ENCODE measurements around the gene TLE3. TPM values are rescaled to one million over a fixed set of nuclear protein-coding genes. Genes with fewer than 3 reads are reported as not detected.

The TLE3 gene
- total and polyA plus RNA-seq, 2 donors, result 21.5 to 25.7 TPM

- no peak overlapping the region for H3K27ac ChIP-seq (ENCODE audit: low read depth)
- no peak overlapping the region for H3K4me3 ChIP-seq (ENCODE audit: low read depth, low read length)
- DNase-seq (ENCODE audit: extremely low spot score), result no peak
- no peaks in the 10 kb centered on the region for H3K4me1 ChIP-seq (ENCODE audit: insufficient read depth)
- H3K36me3 ChIP-seq (ENCODE audit: insufficient read depth), result peaks cover 4% of the 10 kb centered on the region
Observed at GRCh38 chr15:70045045-70045444, 52.7 kb downstream of the TLE3 start.

- 88% methylated on average over 3 of the region's 3 CpGs for WGBS
- DNase-seq (ENCODE audit: extremely low spot score), result no peak
- Histone ChIP-seq H3K4me1 (ENCODE audit: insufficient read depth) (no peaks in the 10 kb centered on the region), H3K36me3 (ENCODE audit: insufficient read depth) (peaks cover 2% of the 10 kb centered on the region), H3K27ac (ENCODE audit: low read depth) (no peak overlapping the region), H3K4me3 (ENCODE audit: low read depth, low read length) (no peak overlapping the region)
Observed at GRCh38 chr15:70044168-70044567, 53.5 kb downstream of the TLE3 start.

GRCh38 chr15:70043590-70043989 is 54.1 kb downstream of the TLE3 start:
- Histone ChIP-seq H3K4me1 (ENCODE audit: insufficient read depth) (no peaks in the 10 kb centered on the region), H3K27ac (ENCODE audit: low read depth) (no peak overlapping the region), H3K36me3 (ENCODE audit: insufficient read depth) (peaks cover 2% of the 10 kb centered on the region), H3K4me3 (ENCODE audit: low read depth, low read length) (no peak overlapping the region)
- DNase-seq (ENCODE audit: extremely low spot score), result no peak
- WGBS, result 84% methylated on average over 1 of the region's 1 CpG

- Histone ChIP-seq H3K4me1 (ENCODE audit: insufficient read depth) (no peaks in the 10 kb centered on the region), H3K4me3 (ENCODE audit: low read depth, low read length) (no peak overlapping the region), H3K36me3 (ENCODE audit: insufficient read depth) (peaks cover 2% of the 10 kb centered on the region), H3K27ac (ENCODE audit: low read depth) (no peak overlapping the region)
- WGBS, result 93% methylated on average over 5 of the region's 5 CpGs
- DNase-seq (ENCODE audit: extremely low spot score), result no peak
Observed at GRCh38 chr15:70042553-70043214, 55.0 kb downstream of the TLE3 start.

- no peaks in the 10 kb centered on the region for H3K36me3 ChIP-seq (ENCODE audit: insufficient read depth)
Observed at GRCh38 chr15:70039917-70040316, 57.8 kb downstream of the TLE3 start.

GRCh38 chr15:70038730-70039392 is 58.9 kb downstream of the TLE3 start:
- 49% methylated on average over 4 of the region's 4 CpGs for WGBS
- no peaks in the 10 kb centered on the region for H3K36me3 ChIP-seq (ENCODE audit: insufficient read depth)
- no peak overlapping the region for H3K27ac ChIP-seq (ENCODE audit: low read depth)

More at GRCh38 chr15:70039917-70040316, 57.8 kb downstream of the TLE3 start:
- no peaks in the 10 kb centered on the region for H3K4me1 ChIP-seq (ENCODE audit: insufficient read depth)
- H3K27ac ChIP-seq (ENCODE audit: low read depth), result no peak overlapping the region
- H3K4me3 ChIP-seq (ENCODE audit: low read depth, low read length), result no peak overlapping the region
- WGBS, result 90% methylated on average over 3 of the region's 3 CpGs
- DNase-seq (ENCODE audit: extremely low spot score), result no peak

GRCh38 chr15:70037292-70037640 is 60.5 kb downstream of the TLE3 start:
- no peak for DNase-seq (ENCODE audit: extremely low spot score)
- no peak overlapping the region for H3K4me3 ChIP-seq (ENCODE audit: low read depth, low read length)
- H3K36me3 ChIP-seq (ENCODE audit: insufficient read depth), result no peaks in the 10 kb centered on the region
- WGBS, result 92% methylated on average over 2 of the region's 2 CpGs
- no peaks in the 10 kb centered on the region for H3K4me1 ChIP-seq (ENCODE audit: insufficient read depth)
- no peak overlapping the region for H3K27ac ChIP-seq (ENCODE audit: low read depth)

More at GRCh38 chr15:70038730-70039392, 58.9 kb downstream of the TLE3 start:
- DNase-seq (ENCODE audit: extremely low spot score), result no peak
- H3K4me1 ChIP-seq (ENCODE audit: insufficient read depth), result no peaks in the 10 kb centered on the region
- no peak overlapping the region for H3K4me3 ChIP-seq (ENCODE audit: low read depth, low read length)

GRCh38 chr15:70036585-70037291 is 61.0 kb downstream of the TLE3 start:
- H3K4me1 ChIP-seq (ENCODE audit: insufficient read depth), result no peaks in the 10 kb centered on the region
- no peaks in the 10 kb centered on the region for H3K36me3 ChIP-seq (ENCODE audit: insufficient read depth)
- no peak overlapping the region for H3K27ac ChIP-seq (ENCODE audit: low read depth)
- DNase-seq (ENCODE audit: extremely low spot score), result no peak
- 83% methylated on average over 5 of the region's 5 CpGs for WGBS
- H3K4me3 ChIP-seq (ENCODE audit: low read depth, low read length), result no peak overlapping the region

- 91% methylated on average over 6 of the region's 6 CpGs for WGBS
- H3K36me3 ChIP-seq (ENCODE audit: insufficient read depth), result no peaks in the 10 kb centered on the region
- H3K4me1 ChIP-seq (ENCODE audit: insufficient read depth), result no peaks in the 10 kb centered on the region
- no peak overlapping the region for H3K27ac ChIP-seq (ENCODE audit: low read depth)
- H3K4me3 ChIP-seq (ENCODE audit: low read depth, low read length), result no peak overlapping the region
- no peak for DNase-seq (ENCODE audit: extremely low spot score)
Observed at GRCh38 chr15:70035719-70036077, 62.0 kb downstream of the TLE3 start.

GRCh38 chr15:70035051-70035718 is 62.5 kb downstream of the TLE3 start:
- Histone ChIP-seq H3K4me1 (ENCODE audit: insufficient read depth) (no peaks in the 10 kb centered on the region), H3K4me3 (ENCODE audit: low read depth, low read length) (no peak overlapping the region), H3K36me3 (ENCODE audit: insufficient read depth) (no peaks in the 10 kb centered on the region), H3K27ac (ENCODE audit: low read depth) (no peak overlapping the region)
- WGBS, result 93% methylated on average over 10 of the region's 10 CpGs
- DNase-seq (ENCODE audit: extremely low spot score), result no peak

GRCh38 chr15:70034596-70034995 is 63.1 kb downstream of the TLE3 start:
- Histone ChIP-seq H3K36me3 (ENCODE audit: insufficient read depth) (no peaks in the 10 kb centered on the region), H3K4me3 (ENCODE audit: low read depth, low read length) (no peak overlapping the region), H3K4me1 (ENCODE audit: insufficient read depth) (no peaks in the 10 kb centered on the region), H3K27ac (ENCODE audit: low read depth) (no peak overlapping the region)
- 98% methylated on average over 7 of the region's 7 CpGs for WGBS
- DNase-seq (ENCODE audit: extremely low spot score), result no peak

- WGBS, result 87% methylated on average over 4 of the region's 4 CpGs
- Histone ChIP-seq H3K27ac (ENCODE audit: low read depth) (no peak overlapping the region), H3K4me3 (ENCODE audit: low read depth, low read length) (no peak overlapping the region), H3K4me1 (ENCODE audit: insufficient read depth) (no peaks in the 10 kb centered on the region), H3K36me3 (ENCODE audit: insufficient read depth) (no peaks in the 10 kb centered on the region)
- no peak for DNase-seq (ENCODE audit: extremely low spot score)
Observed at GRCh38 chr15:70034141-70034540, 63.6 kb downstream of the TLE3 start.

- no peak overlapping the region for H3K27ac ChIP-seq (ENCODE audit: low read depth)
- DNase-seq (ENCODE audit: extremely low spot score), result no peak
- no peaks in the 10 kb centered on the region for H3K4me1 ChIP-seq (ENCODE audit: insufficient read depth)
- H3K36me3 ChIP-seq (ENCODE audit: insufficient read depth), result no peaks in the 10 kb centered on the region
- no peak overlapping the region for H3K4me3 ChIP-seq (ENCODE audit: low read depth, low read length)
- 17% methylated on average over 35 of the region's 35 CpGs for WGBS
Observed at GRCh38 chr15:70033529-70034140, 64.1 kb downstream of the TLE3 start.

Data from urinary bladder (tissue), 4 donors.